Kidney epithelial cell (primary cell): ENCODE data around the gene DAPK1. TPM values are rescaled to one million over a fixed set of nuclear protein-coding genes. Genes with fewer than 3 reads are reported as not detected.

ENCODE experiments used
- DNase-seq: peaks from one replicate; pipeline ENCODE4 v3.0.0-alpha.2; 2010; ENCODE audit warnings: low read depth
- H3K27me3 ChIP-seq: 2 replicates; pipeline ENCODE4 v1.6.0; 2011; ENCODE audit warnings: low read length; ENCODE audit not compliant: control insufficient read depth, insufficient read depth
- H3K36me3 ChIP-seq: 2 replicates; pipeline ENCODE4 v1.5.1; 2011; ENCODE audit warnings: low read length; ENCODE audit not compliant: control insufficient read depth, insufficient read depth
- H3K4me3 ChIP-seq: 2 replicates; pipeline ENCODE4 v1.5.1; 2011; ENCODE audit warnings: low read depth, mild to moderate bottlenecking, control low read depth, low read length
- CTCF ChIP-seq: IDR thresholded peaks from 2 replicates; pipeline ENCODE4 v1.5.1; 2011; ENCODE audit warnings: mild to moderate bottlenecking, moderate library complexity, low read length, control low read depth, inconsistent platforms; ENCODE audit not compliant: insufficient read depth, poor library complexity, severe bottlenecking
- total RNA-seq: library from RNA; depleted of rRNA; stranded (reverse); fragments of >200 nt; gene quantifications from 2 replicates; pipeline ENCODE4 v1.2.3, GENCODE V29; 2015

DAPK1 gene
- total RNA-seq, 1 donor from 2014 or later, result 23.5 TPM

DNA sequence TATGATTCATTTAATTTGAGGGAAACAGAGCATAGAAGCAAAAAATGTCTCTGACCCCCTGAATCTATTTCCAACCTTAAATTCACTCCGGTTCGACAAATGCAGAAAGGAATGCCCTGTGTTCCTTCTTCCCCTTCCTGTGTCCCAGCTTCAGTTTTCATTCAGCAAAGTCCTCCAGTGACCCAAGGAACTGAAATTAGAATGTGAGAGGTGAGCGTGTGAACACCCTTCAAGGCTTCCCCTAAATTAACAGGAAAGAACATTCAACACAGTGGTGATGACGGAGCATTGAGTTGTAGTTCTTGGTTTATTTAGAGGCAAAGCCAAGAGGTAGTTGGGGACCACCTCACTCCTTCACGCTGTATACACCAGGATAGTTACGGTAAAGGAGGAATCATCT is 130.7 kb downstream of the DAPK1 start:
- no peaks in the 10 kb centered on the region for H3K27me3 ChIP-seq
- DNase-seq, result no peak
- H3K36me3 ChIP-seq, result peaks cover 1% of the 10 kb centered on the region
- H3K4me3 ChIP-seq, result no peak overlapping the region
- TF ChIP-seq CTCF, result no peak

DNA sequence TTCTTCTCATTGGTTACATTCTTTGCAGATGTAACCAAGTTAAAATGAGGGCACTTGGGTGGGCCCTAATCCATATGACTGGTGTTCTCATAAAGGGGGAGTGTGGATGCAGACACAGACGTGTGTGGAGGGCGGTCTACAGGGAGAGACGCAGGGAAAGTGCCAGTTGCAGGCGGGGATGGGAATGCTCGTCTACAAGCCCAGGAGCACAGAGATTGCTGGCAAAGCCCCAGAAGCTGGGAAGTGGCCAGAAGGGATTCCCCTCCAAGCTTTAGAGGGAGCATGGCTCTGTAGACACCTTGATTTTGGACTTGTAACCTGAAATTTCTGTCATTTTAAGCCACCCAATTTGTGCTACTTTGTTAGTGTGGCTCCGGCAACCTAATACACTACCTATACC is 131.4 kb downstream of the DAPK1 start:
- no peak for TF ChIP-seq CTCF
- no peaks in the 10 kb centered on the region for H3K27me3 ChIP-seq
- DNase-seq, result no peak
- peaks cover 1% of the 10 kb centered on the region for H3K36me3 ChIP-seq
- H3K4me3 ChIP-seq, result no peak overlapping the region

- no peak overlapping the region for H3K4me3 ChIP-seq
- H3K27me3 ChIP-seq, result no peaks in the 10 kb centered on the region
- peaks cover 1% of the 10 kb centered on the region for H3K36me3 ChIP-seq
- no peak for DNase-seq
- TF ChIP-seq CTCF, result no peak
Observed at GRCh38 chr9:87630266-87630665, 132.6 kb downstream of the DAPK1 start.

DNA sequence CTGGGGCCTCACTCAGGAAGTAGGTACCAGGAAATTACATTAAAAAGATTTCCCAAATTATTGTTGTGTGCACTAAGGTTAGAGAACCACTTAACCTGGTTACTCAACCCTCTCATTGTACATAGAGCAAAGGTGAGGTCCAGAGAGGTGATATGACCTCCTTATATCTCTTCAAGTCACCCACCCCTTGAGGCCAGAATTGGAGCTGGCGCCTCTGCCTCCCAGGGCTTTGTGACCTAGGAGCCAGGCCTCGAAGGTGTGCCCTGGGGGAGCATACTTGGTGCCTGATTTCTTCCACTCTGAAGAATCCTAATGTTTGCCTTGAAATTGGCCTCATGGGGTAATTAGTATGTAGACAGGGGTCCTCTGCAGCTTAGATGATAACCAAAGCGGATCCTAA is 133.2 kb downstream of the DAPK1 start:
- no peak for DNase-seq
- H3K36me3 ChIP-seq, result peaks cover 1% of the 10 kb centered on the region
- no peak overlapping the region for H3K4me3 ChIP-seq
- no peaks in the 10 kb centered on the region for H3K27me3 ChIP-seq
- TF ChIP-seq CTCF, result no peak

GRCh38 chr9:87635656-87636501 is 138.2 kb downstream of the DAPK1 start:
- Histone ChIP-seq H3K36me3 (no peaks in the 10 kb centered on the region), H3K27me3 (no peaks in the 10 kb centered on the region), H3K4me3 (no peak overlapping the region)
- no peak for TF ChIP-seq CTCF
- no peak for DNase-seq

GRCh38 chr9:87638292-87638691 is 140.6 kb downstream of the DAPK1 start:
- H3K27me3 ChIP-seq, result no peaks in the 10 kb centered on the region
- DNase-seq, result no peak
- TF ChIP-seq CTCF, result no peak
- no peak overlapping the region for H3K4me3 ChIP-seq
- H3K36me3 ChIP-seq, result no peaks in the 10 kb centered on the region
